ENCODE results near the gene TNRC6B.
"Not testable (repeated sequence)": the region's sequence is repeated elsewhere in the genome, so short reads cannot be mapped to it uniquely, and the experiment has no call there.

TNRC6B gene

DNA sequence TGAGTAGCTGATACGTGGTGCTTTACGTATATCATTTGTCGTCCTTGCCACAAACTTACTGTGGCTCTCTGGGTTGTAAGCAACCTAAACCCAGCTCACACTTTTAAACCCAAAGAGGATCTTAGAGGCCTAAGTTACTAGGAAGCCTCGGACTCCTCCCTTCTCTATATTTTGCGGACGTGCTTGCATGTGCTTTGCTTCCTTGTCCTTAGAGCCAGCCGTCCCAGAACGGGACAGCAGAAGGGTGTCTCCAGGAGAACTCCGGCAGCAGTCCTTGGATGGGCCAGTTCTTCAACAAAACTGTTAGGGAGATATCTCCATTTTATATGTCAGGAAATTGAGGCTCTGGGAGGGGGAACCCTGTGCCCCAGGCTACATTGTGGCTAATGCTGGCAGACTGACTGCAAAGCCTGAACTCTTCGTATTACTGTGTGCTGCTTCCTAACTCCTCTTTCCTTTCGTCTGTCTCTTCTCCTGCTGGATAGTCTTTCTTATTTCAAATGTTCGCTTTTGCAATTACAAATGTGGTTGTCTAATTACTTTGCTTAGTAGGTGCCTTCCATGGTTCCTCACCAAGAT, 33.8 kb downstream of the TNRC6B start:
- H3K27me3 ChIP-seq (ENCODE audit: control insufficient read depth in 2 of 2, insufficient read depth in 2 of 2, low read length in 2 of 2): no peaks in the 10 kb centered on the region
- no peak overlapping the region for H3K27ac ChIP-seq (ENCODE audit: low read depth in 2 of 2, low read length in 2 of 2)

DNA sequence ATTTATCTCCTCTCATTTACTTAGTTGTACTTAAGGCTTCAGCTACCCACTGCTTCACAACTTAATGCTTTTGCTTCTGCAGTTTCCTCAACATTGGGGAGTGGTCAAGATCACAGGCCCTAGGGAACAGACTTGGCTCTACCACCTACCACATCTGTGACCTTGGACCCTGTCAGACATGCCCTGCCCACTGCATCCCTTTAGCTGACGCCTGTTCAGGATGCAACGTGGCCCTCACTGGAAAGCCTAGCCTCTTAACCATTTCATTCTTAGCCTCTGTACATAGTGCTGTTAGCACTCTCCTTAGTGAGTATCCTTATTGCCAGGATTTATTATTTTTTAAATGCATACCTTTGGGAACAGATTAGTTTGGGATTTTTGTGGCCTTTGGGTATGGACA, 34.4 kb downstream of the TNRC6B start:
- Histone ChIP-seq H3K36me3 (ENCODE audit: control insufficient read depth in 2 of 2, insufficient read depth in 2 of 2, low read length in 2 of 2) (peaks cover 0 to 4% of the 10 kb centered on the region in 2 donors), H3K27ac (ENCODE audit: low read depth in 2 of 2, low read length in 2 of 2) (no peak overlapping the region), H3K9ac (ENCODE audit: low read depth in 1 of 2, low read length in 2 of 2) (no peak overlapping the region), H3K9me3 (ENCODE audit: control insufficient read depth in 2 of 2, low read length in 2 of 2) (no peaks in the 10 kb centered on the region), H3K27me3 (ENCODE audit: control insufficient read depth in 2 of 2, insufficient read depth in 2 of 2, low read length in 2 of 2) (no peaks in the 10 kb centered on the region), H3K4me3 (ENCODE audit: low read length in 2 of 2) (no peak overlapping the region), H3K4me1 (ENCODE audit: control insufficient read depth in 2 of 2, insufficient read depth in 2 of 2, low read length in 2 of 2) (peaks cover 7 to 10% of the 10 kb centered on the region in 2 donors)

More for the DNA sequence above, 33.8 kb downstream of the TNRC6B start:
- Histone ChIP-seq H3K4me3 (ENCODE audit: low read length in 2 of 2) (no peak overlapping the region), H3K9ac (ENCODE audit: low read depth in 1 of 2, low read length in 2 of 2) (no peak overlapping the region), H3K9me3 (ENCODE audit: control insufficient read depth in 2 of 2, low read length in 2 of 2) (no peaks in the 10 kb centered on the region), H3K36me3 (ENCODE audit: control insufficient read depth in 2 of 2, insufficient read depth in 2 of 2, low read length in 2 of 2) (peaks cover 0 to 4% of the 10 kb centered on the region in 2 donors), H3K4me1 (ENCODE audit: control insufficient read depth in 2 of 2, insufficient read depth in 2 of 2, low read length in 2 of 2) (peaks cover 7 to 10% of the 10 kb centered on the region in 2 donors)

DNA sequence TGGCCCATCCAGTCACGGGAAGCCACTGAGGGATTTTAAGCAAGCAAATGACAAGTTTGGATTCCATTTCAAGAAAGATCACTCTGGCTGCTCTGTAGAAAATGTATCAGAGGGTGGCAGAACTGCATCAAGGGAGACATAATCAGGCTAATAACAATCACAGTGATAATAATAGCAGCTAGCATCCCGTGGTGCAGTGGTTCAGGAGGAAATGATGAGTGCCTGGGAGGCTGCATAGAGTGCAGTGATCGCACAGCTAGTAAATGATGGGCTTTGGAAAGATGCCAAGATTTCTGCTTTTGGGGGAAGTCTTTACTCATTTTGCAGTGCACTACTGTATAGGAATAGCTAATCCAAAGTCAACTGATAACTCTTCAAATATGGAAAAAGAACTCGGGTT, 35.8 kb downstream of the TNRC6B start:
- H3K27me3 ChIP-seq (ENCODE audit: control insufficient read depth in 2 of 2, insufficient read depth in 2 of 2, low read length in 2 of 2): no peaks in the 10 kb centered on the region

DNA sequence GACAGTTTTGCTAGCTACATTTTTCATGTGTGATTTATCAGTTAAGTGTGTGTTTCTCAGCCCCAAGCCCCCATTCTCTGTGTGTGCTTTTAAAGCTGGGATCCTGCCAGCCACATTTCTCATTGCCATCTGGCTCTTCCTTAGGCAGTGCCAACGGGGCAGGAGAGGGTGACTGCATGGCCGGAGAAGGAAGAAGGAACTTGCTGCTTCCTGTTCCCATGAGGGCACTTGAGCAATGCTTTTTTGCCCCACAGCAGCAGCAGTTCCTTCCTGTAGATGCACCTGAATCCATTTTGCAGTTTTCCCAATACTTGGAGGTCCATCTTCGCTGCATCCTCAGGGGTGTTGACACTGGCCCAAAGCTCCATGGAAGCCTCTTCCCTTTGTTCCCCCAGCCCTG, 37.5 kb downstream of the TNRC6B start:
- Histone ChIP-seq H3K4me1 (ENCODE audit: control insufficient read depth in 2 of 2, insufficient read depth in 2 of 2, low read length in 2 of 2) (peaks cover 3 to 15% of the 10 kb centered on the region in 2 donors), H3K36me3 (ENCODE audit: control insufficient read depth in 2 of 2, insufficient read depth in 2 of 2, low read length in 2 of 2) (peaks cover 0 to 4% of the 10 kb centered on the region in 2 donors), H3K9me3 (ENCODE audit: control insufficient read depth in 2 of 2, low read length in 2 of 2) (no peaks in the 10 kb centered on the region), H3K27ac (ENCODE audit: low read depth in 2 of 2, low read length in 2 of 2) (no peak overlapping the region), H3K4me3 (ENCODE audit: low read length in 2 of 2) (no peak overlapping the region), H3K27me3 (ENCODE audit: control insufficient read depth in 2 of 2, insufficient read depth in 2 of 2, low read length in 2 of 2) (no peaks in the 10 kb centered on the region), H3K9ac (ENCODE audit: low read depth in 1 of 2, low read length in 2 of 2) (no peak overlapping the region)

More for the DNA sequence above, 35.8 kb downstream of the TNRC6B start:
- Histone ChIP-seq H3K4me3 (ENCODE audit: low read length in 2 of 2) (no peak overlapping the region), H3K9ac (ENCODE audit: low read depth in 1 of 2, low read length in 2 of 2) (no peak overlapping the region), H3K9me3 (ENCODE audit: control insufficient read depth in 2 of 2, low read length in 2 of 2) (no peaks in the 10 kb centered on the region), H3K4me1 (ENCODE audit: control insufficient read depth in 2 of 2, insufficient read depth in 2 of 2, low read length in 2 of 2) (peaks cover 7 to 10% of the 10 kb centered on the region in 2 donors), H3K27ac (ENCODE audit: low read depth in 2 of 2, low read length in 2 of 2) (no peak overlapping the region), H3K36me3 (ENCODE audit: control insufficient read depth in 2 of 2, insufficient read depth in 2 of 2, low read length in 2 of 2) (peaks cover 0 to 4% of the 10 kb centered on the region in 2 donors)

DNA sequence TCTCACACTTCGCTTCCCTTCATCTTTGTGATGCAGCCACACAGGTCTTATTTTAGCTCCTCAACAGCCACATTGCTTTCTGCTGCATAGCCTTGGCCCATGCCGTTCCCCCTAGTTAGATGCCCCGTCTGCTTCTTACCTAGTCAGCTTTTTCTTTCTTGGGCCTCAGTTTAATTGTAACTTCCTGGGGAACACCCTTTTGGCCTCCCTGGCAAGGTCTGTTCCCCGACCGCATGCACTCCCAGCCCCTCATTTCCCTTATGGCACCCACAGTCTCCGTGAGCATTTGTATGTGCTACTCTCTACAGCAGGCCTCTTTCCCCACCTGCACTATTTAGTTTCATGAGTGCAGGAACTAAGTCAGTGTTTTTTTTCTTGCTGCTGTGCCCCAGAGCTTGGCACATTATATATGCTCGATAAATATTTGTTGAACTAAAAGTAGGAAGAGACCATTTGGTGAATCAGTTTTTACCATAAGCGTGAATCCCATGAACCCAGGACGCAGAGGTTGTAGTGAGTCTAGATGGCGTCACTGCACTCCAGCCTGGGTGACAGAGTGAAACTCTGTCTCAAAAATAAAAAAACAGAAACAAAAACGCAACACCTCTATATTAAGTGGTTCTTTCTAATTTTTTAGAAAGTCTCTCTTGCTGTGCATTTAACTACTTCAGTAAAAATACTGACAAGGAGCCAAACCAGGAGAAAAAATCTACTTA, 38.5 kb downstream of the TNRC6B start:
- Histone ChIP-seq H3K36me3 (ENCODE audit: control insufficient read depth in 2 of 2, insufficient read depth in 2 of 2, low read length in 2 of 2) (peaks cover 0 to 4% of the 10 kb centered on the region in 2 donors), H3K9ac (ENCODE audit: low read depth in 1 of 2, low read length in 2 of 2) (no peak overlapping the region), H3K27me3 (ENCODE audit: control insufficient read depth in 2 of 2, insufficient read depth in 2 of 2, low read length in 2 of 2) (no peaks in the 10 kb centered on the region), H3K4me3 (ENCODE audit: low read length in 2 of 2) (peak overlapping the region in 1 of 2 donors; percentile 8), H3K27ac (ENCODE audit: low read depth in 2 of 2, low read length in 2 of 2) (peak overlapping the region; percentile 18 to 32), H3K9me3 (ENCODE audit: control insufficient read depth in 2 of 2, low read length in 2 of 2) (no peaks in the 10 kb centered on the region), H3K4me1 (ENCODE audit: control insufficient read depth in 2 of 2, insufficient read depth in 2 of 2, low read length in 2 of 2) (peaks cover 6 to 15% of the 10 kb centered on the region in 2 donors)

GRCh38 chr22:40218152-40218551, 40.4 kb downstream of the TNRC6B start:
- H3K27me3 ChIP-seq (ENCODE audit: control insufficient read depth in 2 of 2, insufficient read depth in 2 of 2, low read length in 2 of 2): no peaks in the 10 kb centered on the region
- no peaks in the 10 kb centered on the region for H3K9me3 ChIP-seq (ENCODE audit: control insufficient read depth in 2 of 2, low read length in 2 of 2)
- H3K4me1 ChIP-seq (ENCODE audit: control insufficient read depth in 2 of 2, insufficient read depth in 2 of 2, low read length in 2 of 2): peaks cover 4 to 15% of the 10 kb centered on the region in 2 donors
- H3K4me3 ChIP-seq (ENCODE audit: low read length in 2 of 2): no peak overlapping the region
- H3K36me3 ChIP-seq (ENCODE audit: control insufficient read depth in 2 of 2, insufficient read depth in 2 of 2, low read length in 2 of 2): peaks cover 0 to 4% of the 10 kb centered on the region in 2 donors
- no peak overlapping the region for H3K9ac ChIP-seq (ENCODE audit: low read depth in 1 of 2, low read length in 2 of 2)
- no peak overlapping the region for H3K27ac ChIP-seq (ENCODE audit: low read depth in 2 of 2, low read length in 2 of 2)

- Histone ChIP-seq H3K4me3 (ENCODE audit: low read length in 2 of 2) (no peak overlapping the region), H3K27me3 (ENCODE audit: control insufficient read depth in 2 of 2, insufficient read depth in 2 of 2, low read length in 2 of 2) (no peaks in the 10 kb centered on the region), H3K27ac (ENCODE audit: low read depth in 2 of 2, low read length in 2 of 2) (no peak overlapping the region), H3K4me1 (ENCODE audit: control insufficient read depth in 2 of 2, insufficient read depth in 2 of 2, low read length in 2 of 2) (peaks cover 3 to 15% of the 10 kb centered on the region in 2 donors), H3K36me3 (ENCODE audit: control insufficient read depth in 2 of 2, insufficient read depth in 2 of 2, low read length in 2 of 2) (peaks cover 0 to 4% of the 10 kb centered on the region in 2 donors), H3K9ac (ENCODE audit: low read depth in 1 of 2, low read length in 2 of 2) (no peak overlapping the region), H3K9me3 (ENCODE audit: control insufficient read depth in 2 of 2, low read length in 2 of 2) (no peaks in the 10 kb centered on the region)
These were observed 41.1 kb downstream of the TNRC6B start for GRCh38 chr22:40218723-40219294.

- Histone ChIP-seq H3K27ac (ENCODE audit: low read depth in 2 of 2, low read length in 2 of 2) (peak overlapping the region; percentile 1 to 14), H3K27me3 (ENCODE audit: control insufficient read depth in 2 of 2, insufficient read depth in 2 of 2, low read length in 2 of 2) (no peaks in the 10 kb centered on the region), H3K9me3 (ENCODE audit: control insufficient read depth in 2 of 2, low read length in 2 of 2) (no peaks in the 10 kb centered on the region), H3K4me3 (ENCODE audit: low read length in 2 of 2) (no peak overlapping the region), H3K9ac (ENCODE audit: low read depth in 1 of 2, low read length in 2 of 2) (no peak overlapping the region), H3K36me3 (ENCODE audit: control insufficient read depth in 2 of 2, insufficient read depth in 2 of 2, low read length in 2 of 2) (peaks cover 0 to 4% of the 10 kb centered on the region in 2 donors), H3K4me1 (ENCODE audit: control insufficient read depth in 2 of 2, insufficient read depth in 2 of 2, low read length in 2 of 2) (peaks cover 3 to 12% of the 10 kb centered on the region in 2 donors)
These were observed 42.8 kb downstream of the TNRC6B start for GRCh38 chr22:40220316-40221054.

- Histone ChIP-seq H3K27me3 (ENCODE audit: control insufficient read depth in 2 of 2, insufficient read depth in 2 of 2, low read length in 2 of 2) (no peaks in the 10 kb centered on the region), H3K27ac (ENCODE audit: low read depth in 2 of 2, low read length in 2 of 2) (no peak overlapping the region), H3K36me3 (ENCODE audit: control insufficient read depth in 2 of 2, insufficient read depth in 2 of 2, low read length in 2 of 2) (no peaks in the 10 kb centered on the region), H3K4me3 (ENCODE audit: low read length in 2 of 2) (no peak overlapping the region), H3K4me1 (ENCODE audit: control insufficient read depth in 2 of 2, insufficient read depth in 2 of 2, low read length in 2 of 2) (peaks cover 3 to 6% of the 10 kb centered on the region in 2 donors), H3K9me3 (ENCODE audit: control insufficient read depth in 2 of 2, low read length in 2 of 2) (no peaks in the 10 kb centered on the region), H3K9ac (ENCODE audit: low read depth in 1 of 2, low read length in 2 of 2) (no peak overlapping the region)
These were observed 43.3 kb downstream of the TNRC6B start for GRCh38 chr22:40221055-40221414.

DNA sequence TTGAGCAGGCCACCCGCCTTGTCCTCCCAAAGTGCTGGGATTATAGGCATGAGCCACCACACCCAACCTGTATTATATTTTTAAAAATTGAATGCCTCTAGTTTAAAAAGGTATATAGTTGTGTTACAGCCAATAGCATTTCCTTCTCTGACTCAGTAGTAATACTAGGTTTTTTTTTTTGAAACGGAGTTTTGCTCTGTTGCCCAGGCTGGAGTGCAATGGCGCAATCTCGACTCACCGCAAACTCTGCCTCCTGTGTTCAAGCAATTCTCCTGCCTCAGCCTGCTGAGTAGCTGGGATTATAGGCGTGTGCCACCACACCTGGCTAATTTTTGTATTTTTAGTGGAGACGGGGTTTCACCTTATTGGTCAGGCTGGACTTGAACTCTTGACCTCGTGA, 45.3 kb downstream of the TNRC6B start:
- not testable (repeated sequence) for H3K36me3 ChIP-seq (ENCODE audit: control insufficient read depth in 2 of 2, insufficient read depth in 2 of 2, low read length in 2 of 2); H3K4me3 ChIP-seq (ENCODE audit: low read length in 2 of 2); H3K4me1 ChIP-seq (ENCODE audit: control insufficient read depth in 2 of 2, insufficient read depth in 2 of 2, low read length in 2 of 2); H3K9ac ChIP-seq (ENCODE audit: low read depth in 1 of 2, low read length in 2 of 2); H3K27ac ChIP-seq (ENCODE audit: low read depth in 2 of 2, low read length in 2 of 2); H3K27me3 ChIP-seq (ENCODE audit: control insufficient read depth in 2 of 2, insufficient read depth in 2 of 2, low read length in 2 of 2); H3K9me3 ChIP-seq (ENCODE audit: control insufficient read depth in 2 of 2, low read length in 2 of 2)
